Activated CD4-positive, alpha-beta T cell treated with anti-CD3 and anti-CD28 coated beads for 4 hours (primary cell): ENCODE measurements around the gene OTOG.
"Not testable (repeated sequence)": the region's sequence is repeated elsewhere in the genome, so short reads cannot be mapped to it uniquely, and the experiment has no call there.

Experiments used
- DNase-seq, 2 donors: peaks; one replicate each; pipeline ENCODE4 v3.0.0-alpha.2; 2020

OTOG gene

DNA sequence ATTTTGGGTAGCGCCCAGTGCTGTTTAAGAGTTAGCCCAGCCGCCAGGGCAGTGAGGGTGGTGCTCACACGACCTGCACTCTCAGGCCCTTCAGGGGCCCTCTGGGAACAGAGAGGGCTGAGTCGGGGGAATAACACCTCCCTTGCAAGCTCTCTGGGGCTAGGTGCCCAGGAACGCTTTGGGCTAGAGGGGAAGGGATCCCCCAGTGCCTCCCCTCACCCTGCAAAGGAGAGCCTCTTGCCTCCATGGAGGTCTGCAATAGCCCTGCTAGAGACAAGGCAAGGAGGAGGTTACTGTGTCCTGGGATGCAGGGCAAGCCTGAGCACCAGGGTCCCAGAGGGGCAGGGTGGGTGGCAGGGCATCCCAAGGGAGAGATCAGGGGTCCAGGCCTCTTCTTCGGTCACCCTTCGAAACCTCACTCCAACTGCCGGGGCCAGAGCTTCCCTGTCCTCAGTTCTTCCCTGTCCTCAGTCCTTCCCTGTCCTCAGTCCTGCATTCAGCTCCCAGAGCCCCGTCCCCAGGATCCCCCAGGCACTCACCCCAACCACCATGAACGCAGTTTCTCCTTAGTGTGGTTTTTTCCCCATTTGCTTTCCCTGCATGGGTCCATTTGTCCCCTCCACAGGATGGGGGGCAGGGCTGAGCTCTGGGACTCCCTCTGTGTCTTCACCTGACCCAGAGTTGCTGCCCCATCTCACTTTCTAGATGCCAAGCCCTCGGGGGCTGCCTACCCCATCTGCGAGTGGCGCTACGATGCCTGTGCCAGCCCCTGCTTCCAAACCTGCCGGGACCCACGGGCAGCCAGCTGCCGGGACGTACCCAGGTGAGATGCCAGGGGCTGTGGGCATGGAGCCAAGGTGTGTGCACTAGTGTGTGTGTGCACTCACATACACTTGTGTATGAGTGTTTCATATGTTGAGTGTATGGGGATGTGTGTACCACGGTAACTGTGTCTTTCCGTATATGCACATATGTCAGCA, 60.8 kb downstream of the OTOG start:
- DNase-seq = no peak

DNA sequence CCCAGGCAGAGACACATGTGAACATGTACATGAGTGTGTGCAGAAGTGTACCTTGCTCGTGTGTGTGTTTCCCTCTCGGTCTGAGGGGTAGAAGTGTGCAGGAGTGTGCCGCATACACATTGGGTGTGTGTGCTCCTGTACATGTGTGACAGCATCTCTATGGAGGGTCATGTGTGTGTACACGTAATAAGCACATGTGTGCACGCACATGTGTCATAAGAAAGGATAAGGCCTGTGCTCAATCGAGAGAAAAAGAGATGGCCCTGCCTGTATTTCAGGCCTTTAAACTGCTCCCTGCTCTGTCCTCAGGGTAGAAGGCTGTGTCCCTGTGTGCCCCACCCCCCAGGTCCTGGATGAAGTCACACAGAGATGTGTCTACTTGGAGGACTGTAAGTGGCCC, 61.8 kb downstream of the OTOG start:
- DNase-seq = no peak

DNA sequence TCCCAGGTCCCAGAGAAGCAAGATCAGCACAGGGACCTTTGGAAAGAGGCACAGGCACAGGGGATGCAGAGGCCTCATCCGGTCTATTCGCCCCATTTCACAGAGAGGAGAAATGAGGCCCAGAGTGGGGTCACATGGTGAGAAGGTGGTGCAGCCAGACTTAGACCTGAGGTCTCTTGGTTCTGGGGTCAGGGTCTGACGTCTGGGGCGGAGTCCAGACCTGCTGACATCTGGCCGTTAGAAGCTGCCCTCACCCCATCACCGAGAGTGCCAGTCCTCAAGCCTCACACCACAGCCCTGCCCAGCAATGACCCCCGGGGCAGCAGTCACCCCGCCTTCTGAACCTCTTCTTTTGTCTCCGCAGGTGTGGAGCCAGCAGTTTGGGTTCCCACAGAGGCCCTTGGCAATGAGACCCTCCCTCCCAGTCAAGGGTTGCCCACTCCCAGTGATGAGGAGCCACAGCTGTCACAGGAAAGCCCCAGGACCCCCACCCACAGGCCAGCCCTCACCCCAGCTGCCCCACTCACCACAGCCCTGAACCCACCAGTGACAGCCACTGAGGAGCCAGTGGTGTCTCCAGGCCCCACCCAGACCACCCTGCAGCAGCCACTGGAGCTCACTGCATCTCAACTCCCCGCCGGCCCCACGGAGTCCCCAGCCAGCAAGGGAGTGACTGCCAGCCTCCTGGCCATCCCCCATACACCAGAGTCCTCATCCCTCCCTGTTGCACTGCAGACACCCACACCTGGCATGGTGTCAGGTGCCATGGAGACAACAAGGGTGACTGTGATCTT, 62.4 kb downstream of the OTOG start:
- no peak for DNase-seq

GRCh38 chr11:17610085-17610894, 63.2 kb downstream of the OTOG start:
- DNase-seq = no peak

- DNase-seq = no peak
Measured at GRCh38 chr11:17611049-17611448, 64.0 kb downstream of the OTOG start.

- no peak for DNase-seq
Measured at GRCh38 chr11:17611503-17612220, 64.6 kb downstream of the OTOG start.

GRCh38 chr11:17612221-17613188, 65.4 kb downstream of the OTOG start:
- DNase-seq = no peak

- no peak for DNase-seq
Measured at GRCh38 chr11:17613428-17613962, 66.4 kb downstream of the OTOG start.

- no peak for DNase-seq
Measured at GRCh38 chr11:17613983-17614382, 66.9 kb downstream of the OTOG start.

DNA sequence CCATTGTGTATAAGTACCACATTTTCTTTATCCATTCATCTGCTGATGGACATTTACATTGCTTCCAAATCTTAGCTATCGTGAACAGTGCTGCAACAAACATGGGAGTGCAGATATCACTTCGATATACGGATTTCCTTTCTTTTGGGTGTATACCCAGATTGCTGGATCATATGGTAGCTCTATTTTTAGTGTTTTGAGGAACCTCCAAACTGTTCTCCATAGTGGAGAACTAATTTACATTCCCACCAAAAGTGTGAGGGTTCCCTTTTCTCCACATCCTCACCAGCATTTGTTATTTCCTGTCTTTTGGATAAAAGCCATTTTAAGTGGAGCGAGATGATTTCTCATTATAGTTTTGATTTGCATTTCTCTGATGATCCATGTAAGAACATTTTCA, 75.7 kb downstream of the OTOG start:
- DNase-seq = not testable (repeated sequence)

DNA sequence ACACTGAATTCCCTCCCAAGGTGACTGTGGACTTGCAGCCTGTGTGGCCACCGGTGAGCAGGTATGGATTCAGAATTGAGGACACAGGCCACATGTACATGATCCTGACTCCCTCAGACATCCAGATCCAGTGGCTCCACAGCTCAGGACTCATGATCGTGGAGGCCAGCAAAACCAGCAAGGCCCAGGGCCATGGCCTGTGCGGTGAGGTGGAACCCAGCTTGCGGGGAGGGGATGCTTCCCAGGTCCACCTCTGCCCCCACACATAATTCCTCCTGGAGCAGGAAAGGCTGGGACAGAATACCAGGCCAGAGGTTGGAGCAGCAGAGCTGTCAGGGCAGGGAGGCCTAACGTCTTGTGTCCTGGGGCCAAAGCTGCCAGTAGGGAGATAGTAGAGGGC, 82.1 kb downstream of the OTOG start:
- DNase-seq = no peak

GRCh38 chr11:17630936-17631335, 83.9 kb downstream of the OTOG start:
- DNase-seq = no peak

GRCh38 chr11:17631702-17632365, 84.8 kb downstream of the OTOG start:
- DNase-seq = no peak

DNA sequence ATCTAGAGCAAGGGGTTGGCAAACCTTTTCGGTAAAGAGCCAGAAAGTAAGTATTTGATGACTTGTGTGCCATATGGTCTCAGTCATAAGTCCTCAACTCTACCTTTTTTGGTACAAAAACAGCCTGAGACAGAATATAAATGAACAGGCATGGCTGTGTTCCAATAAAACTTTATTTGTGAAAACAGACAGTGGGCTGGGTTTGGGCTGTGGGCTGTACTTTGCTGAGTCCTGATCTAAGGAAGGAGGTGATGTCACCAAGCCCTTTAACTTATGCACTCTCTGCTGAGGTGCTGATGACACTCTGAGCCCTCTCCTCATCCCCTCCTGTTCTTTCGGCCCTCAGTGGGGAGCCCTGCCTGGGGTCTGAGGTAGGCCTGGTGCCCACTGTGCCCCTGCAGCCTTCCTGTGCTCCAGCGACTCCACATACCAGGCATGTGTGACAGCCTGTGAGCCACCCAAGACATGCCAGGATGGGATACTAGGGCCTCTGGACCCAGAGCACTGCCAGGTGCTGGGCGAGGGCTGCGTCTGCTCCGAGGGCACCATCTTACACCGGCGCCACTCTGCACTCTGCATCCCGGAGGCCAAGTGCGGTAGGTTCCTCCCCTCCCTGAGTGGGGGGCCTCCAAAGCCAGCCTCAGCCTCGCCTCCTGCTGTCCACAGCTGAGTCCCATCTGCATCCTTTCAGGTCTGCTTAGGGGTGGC, 86.4 kb downstream of the OTOG start:
- DNase-seq = no peak

DNA sequence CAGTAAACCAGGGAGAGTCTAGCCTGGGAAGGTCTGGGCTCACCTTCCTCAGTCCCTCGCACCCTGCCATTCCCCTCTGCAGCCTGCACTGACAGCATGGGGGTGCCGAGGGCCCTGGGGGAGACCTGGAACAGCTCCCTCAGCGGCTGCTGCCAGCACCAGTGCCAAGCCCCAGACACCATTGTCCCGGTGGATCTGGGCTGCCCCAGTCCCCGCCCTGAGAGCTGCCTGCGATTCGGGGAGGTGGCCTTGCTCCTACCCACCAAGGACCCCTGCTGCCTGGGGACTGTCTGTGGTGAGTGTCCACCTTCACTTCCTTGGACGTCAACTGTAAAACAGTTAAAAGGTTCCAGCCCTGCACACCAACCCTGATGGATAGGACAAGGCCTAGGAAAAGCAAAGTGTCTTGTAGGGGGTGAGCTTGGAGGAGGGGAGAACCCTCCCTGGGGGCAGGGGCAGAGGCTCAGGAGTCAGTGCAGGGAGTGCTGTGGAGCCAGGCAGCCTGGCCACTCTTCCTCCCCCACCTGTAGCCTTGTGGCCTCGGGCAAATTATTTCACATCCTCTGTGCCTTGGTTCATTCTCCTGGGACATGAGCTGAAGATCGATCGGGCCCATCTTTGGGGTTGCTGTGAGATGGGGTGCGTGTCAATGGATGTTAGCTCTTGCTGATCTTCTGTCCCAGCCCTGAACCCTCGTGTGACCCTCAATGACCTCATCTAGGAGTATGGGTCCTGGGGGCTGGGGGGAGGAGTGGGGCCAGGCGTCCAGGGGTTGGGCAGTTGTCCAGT, 87.1 kb downstream of the OTOG start:
- no peak for DNase-seq

DNA sequence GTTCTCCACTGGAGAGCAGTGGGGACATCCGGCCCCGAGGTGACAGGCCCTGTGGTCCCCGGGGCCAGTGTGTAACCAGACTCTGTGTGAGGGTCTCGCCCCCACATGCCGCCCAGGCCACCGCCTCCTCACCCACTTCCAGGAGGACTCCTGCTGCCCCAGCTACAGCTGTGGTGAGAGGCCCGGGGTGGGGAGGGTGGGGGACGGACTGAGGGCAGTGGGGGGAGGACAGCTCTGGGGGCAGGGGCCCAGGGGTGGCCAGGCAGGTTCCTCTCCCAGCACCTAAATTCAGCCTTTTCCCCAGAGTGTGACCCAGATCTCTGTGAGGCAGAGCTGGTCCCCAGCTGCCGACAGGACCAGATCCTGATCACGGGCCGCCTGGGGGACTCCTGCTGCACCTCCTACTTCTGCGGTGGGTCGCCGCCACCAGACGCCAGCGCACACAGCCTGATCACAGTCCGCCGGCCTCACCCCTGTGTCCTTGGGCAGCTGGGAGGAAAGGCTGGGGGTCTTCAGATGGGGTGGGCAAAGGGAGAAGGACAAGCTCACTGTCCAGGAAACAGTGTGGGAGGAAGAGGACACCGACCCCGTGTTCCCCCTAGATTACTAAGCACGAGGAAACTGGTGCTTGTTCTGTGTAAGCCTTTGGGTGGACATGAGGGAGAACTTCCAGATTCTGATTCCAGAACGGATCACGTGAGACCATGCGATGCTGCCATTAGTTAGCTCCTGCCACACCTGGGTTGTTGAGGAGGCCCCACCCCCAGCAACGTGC, 87.9 kb downstream of the OTOG start:
- no peak for DNase-seq

GRCh38 chr11:17635551-17635938, 88.5 kb downstream of the OTOG start:
- no peak for DNase-seq

- DNase-seq = no peak
Measured at GRCh38 chr11:17636721-17637120, 89.7 kb downstream of the OTOG start.
